CD8-positive, alpha-beta memory T cell (primary cell): ENCODE results near the gene GCNT2. TPM values are rescaled to one million over a fixed set of nuclear protein-coding genes. Genes with fewer than 3 reads are reported as not detected.

ENCODE experiments used
- CTCF ChIA-PET: fragments of 350-600 bp; sonication (Branson Sonifier 250); formaldehyde crosslinking; loops from one replicate; lab custom pipeline; 2021; ENCODE audit warnings: antibody characterized with exemption; lab: Charles Lee
- POLR2A ChIA-PET: fragments of 350-600 bp; sonication (Branson Sonifier 250); formaldehyde crosslinking; loops from one replicate; lab custom pipeline; 2021; ENCODE audit warnings: antibody characterized with exemption; lab: Charles Lee
- DNase-seq, 5 donors: peaks; one replicate each; pipeline versions ENCODE4 v3.0.0 to v3.0.0-alpha.2; 2020 to 2022; ENCODE audit warnings: mixed read lengths in 1 of 5
- H3K27ac ChIP-seq: one replicate; pipeline ENCODE4 v1.7.0; 2013; ENCODE audit warnings: low read depth, mild to moderate bottlenecking, low read length, moderate library complexity
- H3K27me3 ChIP-seq: 2 replicates; pipeline ENCODE4 v1.7.0; 2013; ENCODE audit warnings: low read length, mild to moderate bottlenecking; ENCODE audit not compliant: insufficient read depth, poor library complexity, severe bottlenecking
- H3K36me3 ChIP-seq: 2 replicates; pipeline ENCODE4 v1.7.0; 2013; ENCODE audit warnings: mild to moderate bottlenecking, low read length, moderate library complexity; ENCODE audit not compliant: insufficient read depth
- H3K4me1 ChIP-seq: 2 replicates; pipeline ENCODE4 v1.7.0; 2013; ENCODE audit warnings: mild to moderate bottlenecking, low read length, moderate library complexity; ENCODE audit not compliant: insufficient read depth
- H3K4me3 ChIP-seq: 2 replicates; pipeline ENCODE4 v1.7.0; 2013; ENCODE audit warnings: mild to moderate bottlenecking, low read length
- H3K9me3 ChIP-seq: 2 replicates; pipeline ENCODE4 v1.7.0; 2013; ENCODE audit warnings: mild to moderate bottlenecking, low read length
- H3K27ac Mint-ChIP-seq, 8 donors: one replicate each; pipeline ENCODE4 v1.8.0; 2020 to 2021; ENCODE audit warnings: mixed read lengths in 8 of 8, mild to moderate bottlenecking in 6 of 8, inconsistent platforms in 3 of 8, moderate library complexity in 3 of 8
- H3K27me3 Mint-ChIP-seq, 2 donors: one replicate each; pipeline ENCODE4 v1.8.0; 2020 to 2021; ENCODE audit warnings: mixed read lengths in 2 of 2, mild to moderate bottlenecking in 1 of 2, moderate library complexity in 1 of 2
- H3K36me3 Mint-ChIP-seq, 3 donors: one replicate each; pipeline ENCODE4 v1.8.0; 2020 to 2021; ENCODE audit warnings: mixed read lengths in 3 of 3, inconsistent platforms in 1 of 3, mild to moderate bottlenecking in 1 of 3
- H3K4me1 Mint-ChIP-seq, 3 donors: one replicate each; pipeline ENCODE4 v1.8.0; 2020 to 2021; ENCODE audit warnings: mixed read lengths in 3 of 3, inconsistent platforms in 1 of 3, mild to moderate bottlenecking in 1 of 3
- H3K4me3 Mint-ChIP-seq, 7 donors: one replicate each; pipeline ENCODE4 v1.8.0; 2020 to 2021; ENCODE audit warnings: mixed read lengths in 7 of 7, mild to moderate bottlenecking in 6 of 7, moderate library complexity in 4 of 7, inconsistent platforms in 2 of 7
- H3K9me3 Mint-ChIP-seq, 5 donors: one replicate each; pipeline ENCODE4 v1.8.0; 2020 to 2022; ENCODE audit warnings: mixed read lengths in 5 of 5, mild to moderate bottlenecking in 3 of 5, moderate library complexity in 2 of 5, inconsistent platforms in 1 of 5
- polyA plus RNA-seq: library from polyadenylated mRNA; unstranded; fragments of 300-500 nt; fragmentation: Illumina TruSeq; gene quantifications from one replicate; pipeline ENCODE4 v1.2.3, GENCODE V29; 2021
- total RNA-seq, 2 experiments: library from RNA; stranded (reverse); gene quantifications; one replicate each; pipeline ENCODE4 v1.2.3, GENCODE V29; 2021

Gene GCNT2
- total RNA-seq: 1 to 10 TPM; 1.3 to 1.4 TPM
- 1.4 TPM for polyA plus RNA-seq

- CTCF ChIA-PET: no interaction called here
- Mint-ChIP-seq H3K27me3 (peaks cover 3 to 11% of the 10 kb centered on the region in 2 donors), H3K9me3 (no peaks in the 10 kb centered on the region)
These were observed at the start of gene GCNT2 for GRCh38 chr6:10521104-10521808. Gene GCNT2, plus strand, starts transcription at chr6:10521351. Its CDS starts 7,561 bp downstream, at chr6:10528912.

GRCh38 chr6:10472634-10473033, 48.5 kb upstream of the GCNT2 start:
- no peak overlapping the region for H3K27ac ChIP-seq
- Mint-ChIP-seq H3K36me3 (no peaks in the 10 kb centered on the region), H3K27ac (no peak overlapping the region), H3K9me3 (no peaks in the 10 kb centered on the region), H3K4me1 (no peaks in the 10 kb centered on the region), H3K27me3 (peaks cover 18 to 65% of the 10 kb centered on the region in 2 donors), H3K4me3 (no peak overlapping the region)
- H3K36me3 ChIP-seq: no peaks in the 10 kb centered on the region
- no peaks in the 10 kb centered on the region for H3K4me1 ChIP-seq
- H3K4me3 ChIP-seq: no peak overlapping the region
- POLR2A ChIA-PET: no interaction called here
- DNase-seq: no peak
- H3K9me3 ChIP-seq: no peaks in the 10 kb centered on the region
- H3K27me3 ChIP-seq: no peaks in the 10 kb centered on the region
- CTCF ChIA-PET: no interaction called here

More at GRCh38 chr6:10521104-10521808, at the start of gene GCNT2:
- no peak within 1 kb of the TSS for H3K4me3 Mint-ChIP-seq
- Histone ChIP-seq H3K27me3 (no peaks in the 10 kb centered on the region), H3K9me3 (no peaks in the 10 kb centered on the region), H3K36me3 (no peaks in the 10 kb centered on the region), H3K4me1 (no peaks in the 10 kb centered on the region), H3K4me3 (no peak within 1 kb of the TSS), H3K27ac (no peak within 1 kb of the TSS)
- H3K36me3 Mint-ChIP-seq: no peaks in the 10 kb centered on the region
- POLR2A ChIA-PET: no interaction called here
- DNase-seq: no peak
- H3K27ac Mint-ChIP-seq: no peak within 1 kb of the TSS
- no peaks in the 10 kb centered on the region for H3K4me1 Mint-ChIP-seq

- no peaks in the 10 kb centered on the region for H3K9me3 ChIP-seq
- peak in 1 of 5 donors; percentile 11 for DNase-seq
- Mint-ChIP-seq H3K4me1 (no peaks in the 10 kb centered on the region), H3K36me3 (no peaks in the 10 kb centered on the region), H3K9me3 (no peaks in the 10 kb centered on the region), H3K4me3 (no peak overlapping the region), H3K27ac (no peak overlapping the region), H3K27me3 (peaks cover 12 to 39% of the 10 kb centered on the region in 2 donors)
- ChIA-PET POLR2A (no interaction called here), CTCF (interaction anchor here (0.6 to 4.7 kb wide), 18 partner anchors 9 to 591 kb away, joined by 3 to 47 read pairs (median 4); no protein-coding TSS in a partner anchor)
- no peaks in the 10 kb centered on the region for H3K36me3 ChIP-seq
- H3K27ac ChIP-seq: no peak overlapping the region
- H3K4me3 ChIP-seq: no peak overlapping the region
- no peaks in the 10 kb centered on the region for H3K27me3 ChIP-seq
- H3K4me1 ChIP-seq: no peaks in the 10 kb centered on the region
These were observed 42.7 kb upstream of the GCNT2 start for GRCh38 chr6:10478187-10479040.

- no peaks in the 10 kb centered on the region for H3K9me3 Mint-ChIP-seq
- POLR2A ChIA-PET: interaction anchor here (0.6 kb wide), 1 partner anchor 318 kb away, joined by 3 read pairs; no protein-coding TSS in a partner anchor
- no peaks in the 10 kb centered on the region for H3K36me3 ChIP-seq
- H3K27ac Mint-ChIP-seq: peak overlapping the region in 1 of 8 donors; percentile 64
- DNase-seq: no peak
- peaks cover 12 to 23% of the 10 kb centered on the region in 2 donors for H3K27me3 Mint-ChIP-seq
- H3K36me3 Mint-ChIP-seq: no peaks in the 10 kb centered on the region
- no peak overlapping the region for H3K4me3 Mint-ChIP-seq
- H3K27ac ChIP-seq: no peak overlapping the region
- CTCF ChIA-PET: interaction anchor here (1.7 to 4.7 kb wide), 3 partner anchors 13 to 322 kb away, joined by 4 to 47 read pairs (median 13); no protein-coding TSS in a partner anchor
- H3K4me1 ChIP-seq: no peaks in the 10 kb centered on the region
- no peak overlapping the region for H3K4me3 ChIP-seq
- H3K9me3 ChIP-seq: no peaks in the 10 kb centered on the region
- H3K27me3 ChIP-seq: no peaks in the 10 kb centered on the region
- no peaks in the 10 kb centered on the region for H3K4me1 Mint-ChIP-seq
These were observed 41.0 kb upstream of the GCNT2 start for GRCh38 chr6:10479939-10480700.

GRCh38 chr6:10481101-10481500, 40.0 kb upstream of the GCNT2 start:
- Histone ChIP-seq H3K9me3 (no peaks in the 10 kb centered on the region), H3K27me3 (no peaks in the 10 kb centered on the region), H3K36me3 (no peaks in the 10 kb centered on the region), H3K4me3 (no peak overlapping the region), H3K27ac (no peak overlapping the region), H3K4me1 (no peaks in the 10 kb centered on the region)
- Mint-ChIP-seq H3K27ac (no peak overlapping the region), H3K9me3 (no peaks in the 10 kb centered on the region), H3K4me3 (no peak overlapping the region), H3K36me3 (no peaks in the 10 kb centered on the region), H3K4me1 (no peaks in the 10 kb centered on the region), H3K27me3 (peaks cover 7 to 14% of the 10 kb centered on the region in 2 donors)
- DNase-seq: no peak
- ChIA-PET POLR2A (no interaction called here), CTCF (interaction anchor here (1.7 to 4.7 kb wide), 2 partner anchors 17 to 321 kb away, joined by 4 to 47 read pairs; no protein-coding TSS in a partner anchor)

GRCh38 chr6:10482636-10483257, 38.4 kb upstream of the GCNT2 start:
- H3K4me3 ChIP-seq: no peak overlapping the region
- DNase-seq: no peak
- ChIA-PET CTCF (interaction anchor here (0.8 to 1.7 kb wide), 2 partner anchors 18 to 318 kb away, joined by 4 read pairs; no protein-coding TSS in a partner anchor), POLR2A (no interaction called here)
- no peaks in the 10 kb centered on the region for H3K9me3 Mint-ChIP-seq
- H3K27me3 Mint-ChIP-seq: peaks cover 0 to 12% of the 10 kb centered on the region in 2 donors
- H3K9me3 ChIP-seq: no peaks in the 10 kb centered on the region
- H3K4me3 Mint-ChIP-seq: no peak overlapping the region
- H3K4me1 Mint-ChIP-seq: no peaks in the 10 kb centered on the region
- no peaks in the 10 kb centered on the region for H3K4me1 ChIP-seq
- no peaks in the 10 kb centered on the region for H3K36me3 ChIP-seq
- no peaks in the 10 kb centered on the region for H3K27me3 ChIP-seq
- H3K27ac ChIP-seq: no peak overlapping the region
- H3K27ac Mint-ChIP-seq: no peak overlapping the region
- peaks cover 0 to 4% (median 0%) of the 10 kb centered on the region in 3 donors for H3K36me3 Mint-ChIP-seq

GRCh38 chr6:10484912-10485311, 36.2 kb upstream of the GCNT2 start:
- H3K36me3 Mint-ChIP-seq: peaks cover 0 to 4% (median 0%) of the 10 kb centered on the region in 3 donors
- no peak overlapping the region for H3K4me3 Mint-ChIP-seq
- no peaks in the 10 kb centered on the region for H3K9me3 Mint-ChIP-seq

More at GRCh38 chr6:10484912-10485311, 36.2 kb upstream of the GCNT2 start:
- ChIA-PET CTCF (no interaction called here), POLR2A (no interaction called here)
- H3K4me1 ChIP-seq: no peaks in the 10 kb centered on the region
- no peak for DNase-seq
- Mint-ChIP-seq H3K27me3 (peaks cover 0 to 23% of the 10 kb centered on the region in 2 donors), H3K4me1 (peaks cover 0 to 4% (median 0%) of the 10 kb centered on the region in 3 donors), H3K27ac (no peak overlapping the region)
- no peaks in the 10 kb centered on the region for H3K27me3 ChIP-seq
- no peaks in the 10 kb centered on the region for H3K9me3 ChIP-seq
- H3K27ac ChIP-seq: no peak overlapping the region
- H3K4me3 ChIP-seq: no peak overlapping the region
- no peaks in the 10 kb centered on the region for H3K36me3 ChIP-seq
